Trophoblast cell (in vitro differentiated cells and primary cell): Measurements from ENCODE around the gene ALK.

Experiments
- DNase-seq, 2 donors: peaks; one replicate each; pipeline ENCODE4 v3.0.0-alpha.2; 2016
- H2AFZ ChIP-seq: 2 replicates; pipeline ENCODE4 v1.6.1; 2013; ENCODE audit warnings: low read length, moderate library complexity, mild to moderate bottlenecking; ENCODE audit not compliant: insufficient read depth, poor library complexity
- H2AK5ac ChIP-seq: 2 replicates; pipeline ENCODE4 v1.6.1; 2013; ENCODE audit warnings: mild to moderate bottlenecking, low read length
- H2BK120ac ChIP-seq: 2 replicates; pipeline ENCODE4 v1.6.1; 2013; ENCODE audit warnings: low read length, mild to moderate bottlenecking, moderate library complexity; ENCODE audit not compliant: insufficient read depth, poor library complexity
- H2BK12ac ChIP-seq: 2 replicates; pipeline ENCODE4 v1.6.1; 2013; ENCODE audit warnings: mild to moderate bottlenecking, low read length, moderate library complexity
- H2BK5ac ChIP-seq: 2 replicates; pipeline ENCODE4 v1.6.1; 2013; ENCODE audit warnings: low read length, low read depth, moderate library complexity, mild to moderate bottlenecking; ENCODE audit not compliant: poor library complexity
- H3K14ac ChIP-seq: 2 replicates; pipeline ENCODE4 v1.6.1; 2013; ENCODE audit warnings: mild to moderate bottlenecking, low read length
- H3K18ac ChIP-seq: 2 replicates; pipeline ENCODE4 v1.6.1; 2013; ENCODE audit warnings: mild to moderate bottlenecking, low read length
- H3K23ac ChIP-seq: 2 replicates; pipeline ENCODE4 v1.6.1; 2013; ENCODE audit warnings: low read length
- H3K27ac ChIP-seq: 2 replicates; pipeline ENCODE4 v1.5.1; 2013; ENCODE audit warnings: low read depth, mild to moderate bottlenecking, inconsistent platforms, low read length, moderate library complexity
- H3K27me3 ChIP-seq: 2 replicates; pipeline ENCODE4 v1.6.1; 2013; ENCODE audit warnings: inconsistent platforms, mild to moderate bottlenecking, low read length, moderate library complexity; ENCODE audit not compliant: insufficient read depth
- H3K36me3 ChIP-seq, 2 experiments: 1 replicate in 1 of 2; 2 replicates in 1 of 2; pipeline ENCODE4 v1.6.1; 2013; ENCODE audit warnings: low read length in 2 of 2, mild to moderate bottlenecking in 2 of 2, moderate library complexity in 1 of 2; ENCODE audit not compliant: insufficient read depth in 2 of 2, control insufficient read depth in 1 of 2
- H3K4ac ChIP-seq: 2 replicates; pipeline ENCODE4 v1.6.1; 2013; ENCODE audit warnings: low read depth, mild to moderate bottlenecking, low read length, moderate library complexity
- H3K4me1 ChIP-seq, 2 experiments: 1 replicate in 1 of 2; 2 replicates in 1 of 2; pipeline ENCODE4 v1.6.1; 2013; ENCODE audit warnings: low read length in 2 of 2, mild to moderate bottlenecking in 2 of 2, moderate library complexity in 1 of 2; ENCODE audit not compliant: insufficient read depth in 2 of 2, control insufficient read depth in 1 of 2
- H3K4me2 ChIP-seq: 2 replicates; pipeline ENCODE4 v1.6.1; 2013; ENCODE audit warnings: inconsistent platforms, mild to moderate bottlenecking, low read length, moderate library complexity
- H3K4me3 ChIP-seq: 2 replicates; pipeline ENCODE4 v1.5.1; 2013; ENCODE audit warnings: mild to moderate bottlenecking, low read depth, low read length, inconsistent platforms
- H3K79me1 ChIP-seq: one replicate; pipeline ENCODE4 v1.6.1; 2013; ENCODE audit warnings: low read length
- H3K79me2 ChIP-seq: 2 replicates; pipeline ENCODE4 v1.6.1; 2013; ENCODE audit warnings: low read length, mild to moderate bottlenecking; ENCODE audit not compliant: control insufficient read depth, insufficient read depth, poor library complexity
- H3K9ac ChIP-seq: 2 replicates; pipeline ENCODE4 v1.6.1; 2013; ENCODE audit warnings: mild to moderate bottlenecking, low read length
- H3K9me3 ChIP-seq: 2 replicates; pipeline ENCODE4 v1.6.1; 2013; ENCODE audit warnings: low read depth, mild to moderate bottlenecking, control low read depth, inconsistent platforms, low read length; ENCODE audit not compliant: insufficient read depth
- H4K12ac ChIP-seq: 2 replicates; pipeline ENCODE4 v1.6.1; 2013; ENCODE audit warnings: low read depth, mild to moderate bottlenecking, low read length, moderate library complexity
- H4K8ac ChIP-seq: 2 replicates; pipeline ENCODE4 v1.6.1; 2013; ENCODE audit warnings: low read depth, mild to moderate bottlenecking, low read length, moderate library complexity
- H4K91ac ChIP-seq: one replicate; pipeline ENCODE4 v1.6.1; 2013; ENCODE audit warnings: low read depth, mild to moderate bottlenecking, low read length, moderate library complexity
- WGBS: extraction: QIAGEN DNeasy Blood & Tissue Kit; methylation state at CpG from one replicate; pipeline ENCODE4 v1.1.7; 2013; ENCODE audit warnings: missing lambda C conversion rate; ENCODE audit not compliant: insufficient read length, insufficient coverage; ENCODE audit errors: extremely low coverage; 5-methylcytosine and 5-hydroxymethylcytosine counted together

Gene ALK

GRCh38 chr2:29910960-29911359, 10.4 kb downstream of the ALK start:
- H3K4me1 ChIP-seq, result no peaks in the 10 kb centered on the region
- no peak overlapping the region for H3K18ac ChIP-seq
- H3K4me3 ChIP-seq, result no peak overlapping the region
- H3K4ac ChIP-seq, result no peak overlapping the region
- no peaks in the 10 kb centered on the region for H3K27me3 ChIP-seq
- H4K8ac ChIP-seq, result no peak overlapping the region
- no peak overlapping the region for H2BK12ac ChIP-seq
- no peak overlapping the region for H3K14ac ChIP-seq
- H2BK120ac ChIP-seq, result no peak overlapping the region
- no peaks in the 10 kb centered on the region for H3K9me3 ChIP-seq
- no peak overlapping the region for H3K23ac ChIP-seq
- H3K4me2 ChIP-seq, result no peak overlapping the region
- H2AFZ ChIP-seq, result no peak overlapping the region
- no peak overlapping the region for H4K12ac ChIP-seq
- H3K36me3 ChIP-seq, result no peaks in the 10 kb centered on the region
- H3K9ac ChIP-seq, result no peak overlapping the region
- H3K27ac ChIP-seq, result no peak overlapping the region
- H4K91ac ChIP-seq, result no peak overlapping the region
- H3K79me1 ChIP-seq, result no peaks in the 10 kb centered on the region
- no peak overlapping the region for H2AK5ac ChIP-seq
- H3K79me2 ChIP-seq, result no peaks in the 10 kb centered on the region
- no peak overlapping the region for H2BK5ac ChIP-seq
- no CpG with 5 or more reads among the region's 1 CpG for WGBS
- DNase-seq, result no peak

- no peak overlapping the region for H3K4me2 ChIP-seq
- H2BK120ac ChIP-seq, result no peak overlapping the region
- H3K4me3 ChIP-seq, result no peak overlapping the region
- no peaks in the 10 kb centered on the region for H3K36me3 ChIP-seq
- H3K18ac ChIP-seq, result no peak overlapping the region
- peak in 1 of 2 donors; percentile 19 for DNase-seq
- H3K14ac ChIP-seq, result no peak overlapping the region
- no peaks in the 10 kb centered on the region for H3K9me3 ChIP-seq
- H3K27ac ChIP-seq, result no peak overlapping the region
- no peak overlapping the region for H2BK5ac ChIP-seq
- no peaks in the 10 kb centered on the region for H3K4me1 ChIP-seq
- no peak overlapping the region for H2AFZ ChIP-seq
- H4K91ac ChIP-seq, result no peak overlapping the region
- H4K8ac ChIP-seq, result no peak overlapping the region
- H3K9ac ChIP-seq, result no peak overlapping the region
- H2AK5ac ChIP-seq, result no peak overlapping the region
- no peak overlapping the region for H2BK12ac ChIP-seq
- H3K4ac ChIP-seq, result no peak overlapping the region
- H4K12ac ChIP-seq, result no peak overlapping the region
- no peaks in the 10 kb centered on the region for H3K79me2 ChIP-seq
- H3K79me1 ChIP-seq, result no peaks in the 10 kb centered on the region
- H3K23ac ChIP-seq, result no peak overlapping the region
- H3K27me3 ChIP-seq, result no peaks in the 10 kb centered on the region
Measured at GRCh38 chr2:29910465-29910864, 10.9 kb downstream of the ALK start.

- no peak overlapping the region for H3K4me2 ChIP-seq
- H3K4me3 ChIP-seq, result no peak overlapping the region
- H3K18ac ChIP-seq, result no peak overlapping the region
- no peak overlapping the region for H2BK12ac ChIP-seq
- H4K91ac ChIP-seq, result no peak overlapping the region
- H3K79me2 ChIP-seq, result no peaks in the 10 kb centered on the region
- no peaks in the 10 kb centered on the region for H3K36me3 ChIP-seq
- H3K4ac ChIP-seq, result no peak overlapping the region
- no peak overlapping the region for H4K12ac ChIP-seq
- no peaks in the 10 kb centered on the region for H3K79me1 ChIP-seq
- H2AK5ac ChIP-seq, result no peak overlapping the region
- no peaks in the 10 kb centered on the region for H3K27me3 ChIP-seq
- H2BK5ac ChIP-seq, result no peak overlapping the region
- H3K27ac ChIP-seq, result no peak overlapping the region
- H2AFZ ChIP-seq, result no peak overlapping the region
- no peak overlapping the region for H3K23ac ChIP-seq
- no peaks in the 10 kb centered on the region for H3K9me3 ChIP-seq
- no peak overlapping the region for H3K14ac ChIP-seq
- no peak overlapping the region for H2BK120ac ChIP-seq
- no peak overlapping the region for H4K8ac ChIP-seq
- no CpG with 5 or more reads among the region's 1 CpG for WGBS
- DNase-seq, result no peak
- H3K4me1 ChIP-seq, result no peaks in the 10 kb centered on the region
- no peak overlapping the region for H3K9ac ChIP-seq
Measured at GRCh38 chr2:29902356-29902755, 19.0 kb downstream of the ALK start.

- H3K23ac ChIP-seq, result no peak overlapping the region
- H3K79me2 ChIP-seq, result no peaks in the 10 kb centered on the region
- H3K9me3 ChIP-seq, result no peaks in the 10 kb centered on the region
- H3K4me2 ChIP-seq, result no peak overlapping the region
- H2AFZ ChIP-seq, result no peak overlapping the region
- no peak overlapping the region for H3K18ac ChIP-seq
- no peaks in the 10 kb centered on the region for H3K79me1 ChIP-seq
- no peak overlapping the region for H4K12ac ChIP-seq
- no peak for DNase-seq
- H3K9ac ChIP-seq, result no peak overlapping the region
- no peaks in the 10 kb centered on the region for H3K27me3 ChIP-seq
- no peak overlapping the region for H3K14ac ChIP-seq
- H4K91ac ChIP-seq, result no peak overlapping the region
- no peak overlapping the region for H2AK5ac ChIP-seq
- H2BK5ac ChIP-seq, result no peak overlapping the region
- no peak overlapping the region for H3K4me3 ChIP-seq
- no peaks in the 10 kb centered on the region for H3K36me3 ChIP-seq
- H2BK120ac ChIP-seq, result no peak overlapping the region
- H3K4me1 ChIP-seq, result no peaks in the 10 kb centered on the region
- H3K4ac ChIP-seq, result no peak overlapping the region
- no peak overlapping the region for H2BK12ac ChIP-seq
- whole genome bisulfite sequencing, result no CpG with 5 or more reads among the region's 3 CpGs
- no peak overlapping the region for H4K8ac ChIP-seq
- no peak overlapping the region for H3K27ac ChIP-seq
Measured at GRCh38 chr2:29900971-29901633, 20.3 kb downstream of the ALK start.
